ENCODE measurements around the gene TRIM47.

TRIM47 gene

DNA sequence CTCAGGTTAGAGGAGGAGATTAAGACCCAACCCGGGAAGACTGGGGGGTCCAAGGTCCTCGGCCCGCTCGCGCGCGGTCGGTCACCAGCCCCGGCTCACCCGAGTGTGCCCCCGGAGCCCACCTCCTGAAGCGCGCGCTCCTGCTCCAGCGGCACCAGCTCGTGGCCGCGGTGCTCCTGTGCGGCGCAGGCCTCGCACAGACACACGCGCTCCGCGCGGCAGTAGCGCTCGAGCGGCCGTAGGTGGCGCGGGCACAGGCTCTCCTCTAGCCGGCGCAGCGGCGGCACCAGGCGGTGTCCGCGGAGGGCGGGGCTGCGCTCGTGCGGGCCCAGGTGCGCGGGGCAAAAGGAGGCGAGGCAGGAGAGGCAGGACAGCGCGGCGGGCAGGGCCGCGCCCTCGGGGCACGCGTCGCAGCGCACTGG, 618 bp downstream of the TRIM47 start:
- Histone ChIP-seq H2BK5ac (ENCODE audit: low read depth, low read length, poor library complexity, severe bottlenecking) (no peak overlapping the region), H3K36me3 (ENCODE audit: control insufficient read depth in 1 of 2, insufficient read depth in 2 of 2, low read depth in 1 of 2, low read length in 2 of 2) (peaks cover 23 to 25% of the 10 kb centered on the region in 2 experiments), H3K27ac (ENCODE audit: low read length, poor library complexity, severe bottlenecking) (peak overlapping the region; percentile 61), H3K18ac (ENCODE audit: low read depth in 1 of 2, low read length in 2 of 2) (peak overlapping the region; percentile 93 to 99), H4K91ac (ENCODE audit: low read length) (peak overlapping the region; percentile 5), H2BK120ac (ENCODE audit: low read depth, low read length) (peak overlapping the region; percentile 21), H3K27me3 (ENCODE audit: control insufficient read depth in 1 of 2, insufficient read depth in 1 of 2, low read length in 2 of 2) (peaks cover 0 to 3% of the 10 kb centered on the region in 2 experiments), H3K4me2 (ENCODE audit: low read length, poor library complexity, severe bottlenecking) (peak overlapping the region; percentile 36), H4K8ac (ENCODE audit: low read length) (peak overlapping the region; percentile 92), H2AFZ (ENCODE audit: low read depth, low read length) (peak overlapping the region; percentile 49), H3K79me1 (replicated peaks; ENCODE audit: low read length, poor library complexity, severe bottlenecking) (peaks cover 10% of the 10 kb centered on the region), H3K23ac (ENCODE audit: low read length in 2 of 2) (peak overlapping the region in 1 of 2 experiments; percentile 84), H3K9me3 (ENCODE audit: control insufficient read depth, low read length) (no peaks in the 10 kb centered on the region), H2BK12ac (ENCODE audit: low read length in 2 of 2) (peak overlapping the region; percentile 33 to 70), H3K9ac (ENCODE audit: low read length) (peak overlapping the region; percentile 98), H3K4me3 (ENCODE audit: insufficient read depth in 1 of 2, low read depth in 1 of 2, low read length in 2 of 2) (peak overlapping the region; percentile 57 to 92), H3K4me1 (ENCODE audit: control insufficient read depth, insufficient read depth, low read depth, low read length) (peaks cover 45% of the 10 kb centered on the region), H2AK5ac (ENCODE audit: low read length, severe bottlenecking) (no peak overlapping the region), H3K14ac (ENCODE audit: low read length in 2 of 2) (peak overlapping the region in 1 of 2 experiments; percentile 97), H2BK15ac (ENCODE audit: low read depth, poor library complexity, severe bottlenecking) (peak overlapping the region; percentile 30), H3K4ac (ENCODE audit: low read depth in 1 of 2, low read length in 2 of 2) (peak overlapping the region; percentile 0 to 97)
- peak; percentile 82 for DNase-seq
- WGBS = under 1% methylated on average over 52 of the region's 56 CpGs

DNA sequence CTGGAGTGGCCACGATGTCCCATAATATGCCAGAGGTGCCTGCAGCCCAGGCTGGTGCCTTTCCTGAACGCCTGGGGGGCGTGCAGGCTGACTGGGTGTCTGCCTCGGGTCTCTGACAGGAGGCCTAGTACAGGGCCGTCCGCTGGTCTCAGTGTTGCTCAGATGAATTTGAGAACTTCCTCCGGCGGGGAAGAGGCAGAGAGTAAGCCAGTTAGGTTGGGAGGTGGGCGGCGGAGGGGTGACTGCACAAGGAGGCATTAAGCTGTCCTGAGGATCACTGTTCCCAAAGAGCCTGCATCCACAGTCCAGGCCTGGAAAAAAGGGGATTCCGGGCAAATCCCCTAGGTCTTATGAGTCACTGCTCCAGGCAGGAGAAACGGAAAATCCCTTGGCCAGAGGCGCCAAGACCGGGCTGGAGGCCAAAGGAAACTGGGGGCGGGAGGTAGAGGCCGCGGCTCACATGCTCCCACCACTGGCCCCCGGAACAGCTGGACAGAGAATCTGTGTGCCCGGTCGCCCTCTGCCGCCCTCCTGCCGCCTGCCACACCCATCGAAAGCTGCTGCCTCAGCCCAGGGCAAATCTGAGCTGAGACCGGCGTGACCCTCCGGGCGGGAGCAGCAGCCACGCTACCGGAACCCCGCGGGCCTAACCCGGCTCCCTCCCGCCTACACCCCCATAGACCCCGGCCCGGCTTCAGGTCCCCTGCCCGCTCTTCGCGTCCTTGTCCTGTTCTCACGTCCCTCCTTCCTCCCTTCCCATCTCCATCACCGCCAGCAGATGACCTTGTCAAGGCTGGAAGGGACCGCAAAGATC, 1.2 kb downstream of the TRIM47 start:
- peak overlapping the region in 1 of 2 experiments; percentile 97 for H3K14ac ChIP-seq (ENCODE audit: low read length in 2 of 2)
- peak overlapping the region; percentile 92 to 97 for H3K4ac ChIP-seq (ENCODE audit: low read depth in 1 of 2, low read length in 2 of 2)
- peak overlapping the region in 1 of 2 experiments; percentile 84 for H3K23ac ChIP-seq (ENCODE audit: low read length in 2 of 2)
- H3K36me3 ChIP-seq (ENCODE audit: control insufficient read depth in 1 of 2, insufficient read depth in 2 of 2, low read depth in 1 of 2, low read length in 2 of 2) = peaks cover 23 to 25% of the 10 kb centered on the region in 2 experiments
- H3K9me3 ChIP-seq (ENCODE audit: control insufficient read depth, low read length) = no peaks in the 10 kb centered on the region
- H2BK5ac ChIP-seq (ENCODE audit: low read depth, low read length, poor library complexity, severe bottlenecking) = peak overlapping the region; percentile 68
- peak overlapping the region; percentile 63 for H2AK5ac ChIP-seq (ENCODE audit: low read length, severe bottlenecking)
- peaks cover 51% of the 10 kb centered on the region for H3K4me1 ChIP-seq (ENCODE audit: control insufficient read depth, insufficient read depth, low read depth, low read length)
- H4K91ac ChIP-seq (ENCODE audit: low read length) = peak overlapping the region; percentile 95
- H2BK12ac ChIP-seq (ENCODE audit: low read length in 2 of 2) = peak overlapping the region; percentile 88 to 96
- peak overlapping the region; percentile 98 for H3K9ac ChIP-seq (ENCODE audit: low read length)
- DNase-seq = peak; percentile 99
- peak overlapping the region; percentile 57 to 92 for H3K4me3 ChIP-seq (ENCODE audit: insufficient read depth in 1 of 2, low read depth in 1 of 2, low read length in 2 of 2)
- H2AFZ ChIP-seq (ENCODE audit: low read depth, low read length) = peak overlapping the region; percentile 49
- peaks cover 0 to 3% of the 10 kb centered on the region in 2 experiments for H3K27me3 ChIP-seq (ENCODE audit: control insufficient read depth in 1 of 2, insufficient read depth in 1 of 2, low read length in 2 of 2)
- H3K18ac ChIP-seq (ENCODE audit: low read depth in 1 of 2, low read length in 2 of 2) = peak overlapping the region; percentile 94 to 99
- H2BK120ac ChIP-seq (ENCODE audit: low read depth, low read length) = peak overlapping the region; percentile 42
- peak overlapping the region; percentile 36 for H3K4me2 ChIP-seq (ENCODE audit: low read length, poor library complexity, severe bottlenecking)
- H4K8ac ChIP-seq (ENCODE audit: low read length) = peak overlapping the region; percentile 92
- peaks cover 10% of the 10 kb centered on the region for H3K79me1 ChIP-seq (replicated peaks; ENCODE audit: low read length, poor library complexity, severe bottlenecking)
- WGBS = 11% methylated on average over 37 of the region's 41 CpGs
- peak overlapping the region; percentile 61 for H3K27ac ChIP-seq (ENCODE audit: low read length, poor library complexity, severe bottlenecking)
- H2BK15ac ChIP-seq (ENCODE audit: low read depth, poor library complexity, severe bottlenecking) = peak overlapping the region; percentile 66

DNA sequence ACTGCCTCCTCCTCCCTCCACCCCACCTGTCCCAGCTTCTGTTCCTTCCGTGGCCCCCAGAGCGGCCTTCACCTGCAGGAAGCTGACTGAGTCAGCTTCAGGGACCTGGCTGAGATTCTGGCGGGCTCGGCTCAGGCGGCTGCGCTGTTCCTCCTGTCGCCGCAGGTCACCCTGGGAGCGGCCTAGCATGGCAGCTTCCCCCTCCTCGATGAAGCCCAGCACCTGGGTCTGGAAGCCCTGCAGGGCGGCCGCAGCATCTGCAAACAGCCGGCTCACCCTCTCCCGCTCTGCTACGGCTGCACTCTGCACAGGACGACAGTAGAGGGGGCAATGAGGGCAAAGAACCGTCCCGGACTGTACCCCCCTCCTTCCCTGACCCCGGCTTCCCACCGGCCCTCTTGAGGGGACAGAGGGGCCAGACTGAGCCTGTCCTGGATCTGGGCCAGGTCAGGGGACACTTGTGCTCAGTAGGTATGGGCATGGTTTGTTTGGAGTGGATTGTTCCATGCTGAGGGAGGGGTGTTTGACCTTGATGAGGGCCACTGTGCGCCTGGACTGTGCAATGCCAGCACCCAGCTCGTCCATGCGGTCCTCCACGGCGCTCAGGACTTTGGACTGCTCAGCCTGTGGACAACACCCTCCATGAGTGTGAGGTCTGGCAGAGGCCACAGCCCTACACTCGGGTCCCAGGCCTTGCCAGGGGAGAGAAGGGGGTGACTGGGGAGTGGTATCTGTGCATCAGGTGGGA, 2.0 kb downstream of the TRIM47 start:
- peak overlapping the region; percentile 42 for H2BK120ac ChIP-seq (ENCODE audit: low read depth, low read length)
- peak overlapping the region; percentile 98 for H3K9ac ChIP-seq (ENCODE audit: low read length)
- peak overlapping the region; percentile 92 to 94 for H3K18ac ChIP-seq (ENCODE audit: low read depth in 1 of 2, low read length in 2 of 2)

DNA sequence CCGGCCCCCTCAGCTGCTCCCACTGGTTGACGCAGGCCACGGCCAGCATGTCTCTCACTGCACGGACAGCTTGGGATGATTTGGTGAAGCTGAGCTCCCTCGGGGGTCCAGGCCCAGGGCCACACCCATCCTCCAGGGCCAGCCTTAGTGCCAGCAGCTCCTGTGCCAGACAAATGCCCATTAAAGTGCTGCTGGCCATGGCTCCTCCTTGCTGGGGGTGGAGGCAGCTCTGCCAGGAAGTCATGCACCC, 2.5 kb downstream of the TRIM47 start:
- Histone ChIP-seq H3K4me3 (ENCODE audit: insufficient read depth in 1 of 2, low read depth in 1 of 2, low read length in 2 of 2) (peak overlapping the region in 1 of 2 experiments; percentile 92), H3K14ac (ENCODE audit: low read length in 2 of 2) (peak overlapping the region in 1 of 2 experiments; percentile 76), H3K9me3 (ENCODE audit: control insufficient read depth, low read length) (no peaks in the 10 kb centered on the region), H3K9ac (ENCODE audit: low read length) (peak overlapping the region; percentile 98), H3K79me1 (replicated peaks; ENCODE audit: low read length, poor library complexity, severe bottlenecking) (peaks cover 10% of the 10 kb centered on the region), H2BK5ac (ENCODE audit: low read depth, low read length, poor library complexity, severe bottlenecking) (no peak overlapping the region), H3K4me1 (ENCODE audit: control insufficient read depth, insufficient read depth, low read depth, low read length) (peaks cover 52% of the 10 kb centered on the region), H3K27ac (ENCODE audit: low read length, poor library complexity, severe bottlenecking) (no peak overlapping the region), H3K18ac (ENCODE audit: low read depth in 1 of 2, low read length in 2 of 2) (peak overlapping the region; percentile 92 to 94), H3K4me2 (ENCODE audit: low read length, poor library complexity, severe bottlenecking) (peak overlapping the region; percentile 8), H3K23ac (ENCODE audit: low read length in 2 of 2) (no peak overlapping the region), H2BK120ac (ENCODE audit: low read depth, low read length) (no peak overlapping the region), H2AK5ac (ENCODE audit: low read length, severe bottlenecking) (peak overlapping the region; percentile 27), H3K27me3 (ENCODE audit: control insufficient read depth in 1 of 2, insufficient read depth in 1 of 2, low read length in 2 of 2) (no peaks in the 10 kb centered on the region), H3K4ac (ENCODE audit: low read depth in 1 of 2, low read length in 2 of 2) (peak overlapping the region in 1 of 2 experiments; percentile 95), H3K36me3 (ENCODE audit: control insufficient read depth in 1 of 2, insufficient read depth in 2 of 2, low read depth in 1 of 2, low read length in 2 of 2) (peaks cover 23 to 25% of the 10 kb centered on the region in 2 experiments), H2BK15ac (ENCODE audit: low read depth, poor library complexity, severe bottlenecking) (no peak overlapping the region), H2BK12ac (ENCODE audit: low read length in 2 of 2) (peak overlapping the region; percentile 20 to 96), H4K91ac (ENCODE audit: low read length) (peak overlapping the region; percentile 20), H4K8ac (ENCODE audit: low read length) (no peak overlapping the region), H2AFZ (ENCODE audit: low read depth, low read length) (no peak overlapping the region)
- 95% methylated on average over 5 of the region's 5 CpGs for WGBS
- DNase-seq = no peak

More for the DNA sequence above, 2.0 kb downstream of the TRIM47 start:
- DNase-seq = peak; percentile 18
- H3K36me3 ChIP-seq (ENCODE audit: control insufficient read depth in 1 of 2, insufficient read depth in 2 of 2, low read depth in 1 of 2, low read length in 2 of 2) = peaks cover 23 to 25% of the 10 kb centered on the region in 2 experiments
- H3K23ac ChIP-seq (ENCODE audit: low read length in 2 of 2) = peak overlapping the region in 1 of 2 experiments; percentile 6
- no peak overlapping the region for H2AFZ ChIP-seq (ENCODE audit: low read depth, low read length)
- H3K4ac ChIP-seq (ENCODE audit: low read depth in 1 of 2, low read length in 2 of 2) = peak overlapping the region; percentile 92 to 95
- WGBS = 62% methylated on average over 26 of the region's 26 CpGs
- H3K4me1 ChIP-seq (ENCODE audit: control insufficient read depth, insufficient read depth, low read depth, low read length) = peaks cover 51% of the 10 kb centered on the region
- H2AK5ac ChIP-seq (ENCODE audit: low read length, severe bottlenecking) = peak overlapping the region; percentile 63
- H4K8ac ChIP-seq (ENCODE audit: low read length) = peak overlapping the region; percentile 74
- peak overlapping the region; percentile 36 for H3K4me2 ChIP-seq (ENCODE audit: low read length, poor library complexity, severe bottlenecking)
- peak overlapping the region; percentile 88 to 96 for H2BK12ac ChIP-seq (ENCODE audit: low read length in 2 of 2)
- H3K9me3 ChIP-seq (ENCODE audit: control insufficient read depth, low read length) = no peaks in the 10 kb centered on the region
- H3K27me3 ChIP-seq (ENCODE audit: control insufficient read depth in 1 of 2, insufficient read depth in 1 of 2, low read length in 2 of 2) = peaks cover 0 to 1% of the 10 kb centered on the region in 2 experiments
- peak overlapping the region; percentile 26 for H2BK15ac ChIP-seq (ENCODE audit: low read depth, poor library complexity, severe bottlenecking)
- peaks cover 10% of the 10 kb centered on the region for H3K79me1 ChIP-seq (replicated peaks; ENCODE audit: low read length, poor library complexity, severe bottlenecking)
- peak overlapping the region; percentile 61 for H3K27ac ChIP-seq (ENCODE audit: low read length, poor library complexity, severe bottlenecking)
- H3K14ac ChIP-seq (ENCODE audit: low read length in 2 of 2) = peak overlapping the region in 1 of 2 experiments; percentile 93
- H3K4me3 ChIP-seq (ENCODE audit: insufficient read depth in 1 of 2, low read depth in 1 of 2, low read length in 2 of 2) = peak overlapping the region in 1 of 2 experiments; percentile 92
- H4K91ac ChIP-seq (ENCODE audit: low read length) = peak overlapping the region; percentile 95
- no peak overlapping the region for H2BK5ac ChIP-seq (ENCODE audit: low read depth, low read length, poor library complexity, severe bottlenecking)

All from mesenchymal stem cell (in vitro differentiated cells and primary cell).